Testis (tissue), 3 donors: ENCODE data around the gene EYS. TPM values are rescaled to one million over a fixed set of nuclear protein-coding genes. Genes with fewer than 3 reads are reported as not detected.
A peak's percentile ranks its signal among the peaks of the same experiment; 100 is the strongest.

ENCODE experiments used
- DNase-seq: peaks from one replicate; pipeline ENCODE4 v3.0.0-alpha.2; 2019
- H3K27ac ChIP-seq, 2 donors: fragments of 200-600 bp; sonication (generic); one replicate each; pipeline ENCODE4 v1.5.1; 2019
- H3K27me3 ChIP-seq: fragments of 200-600 bp; sonication (generic); one replicate; pipeline ENCODE4 v1.5.1; 2019
- H3K36me3 ChIP-seq: fragments of 200-600 bp; sonication (generic); one replicate; pipeline ENCODE4 v1.5.1; 2017; ENCODE audit warnings: low read depth; ENCODE audit errors: missing control alignments
- H3K4me1 ChIP-seq: fragments of 200-600 bp; sonication (generic); one replicate; pipeline ENCODE4 v1.5.1; 2019
- H3K4me3 ChIP-seq, 2 donors: fragments of 200-600 bp; sonication (generic); one replicate each; pipeline ENCODE4 v1.5.1; 2017 to 2019
- H3K9me3 ChIP-seq: fragments of 200-600 bp; sonication (generic); one replicate; pipeline ENCODE4 v1.5.1; 2017
- POLR2A ChIP-seq: fragments of 450-650 bp; IDR thresholded peaks from one replicate; pipeline ENCODE4 v1.6.1; 2017; ENCODE audit warnings: antibody characterized with exemption, mild to moderate bottlenecking, moderate library complexity
- WGBS, 2 donors: methylation state at CpG; one replicate each; pipeline ENCODE4 v1.1.5; 2018; 5-methylcytosine and 5-hydroxymethylcytosine counted together
- intact Hi-C: fragments of 100-400 bp; cut with DNase I; formaldehyde crosslinking; loops from one replicate; pipeline ENCODE4 v1.15.1; 2023; ENCODE audit warnings: low total_unique reads
- polyA plus RNA-seq: library from polyadenylated mRNA; stranded (reverse); fragments of 350-450 nt; fragmentation: Illumina TruSeq; extraction: RNeasy Lipid Tissue Mini Kit (QIAGEN cat#74804); gene quantifications from one replicate; pipeline ENCODE4 v1.2.3, GENCODE V29; 2014; ENCODE audit warnings: low read depth, low replicate concordance; ENCODE audit not compliant: insufficient read depth
- total RNA-seq, 2 donors: library from RNA; depleted of rRNA; stranded (reverse); fragments of >200 nt; gene quantifications; one replicate each; pipeline ENCODE4 v1.2.3, GENCODE V29; 2016
- TF ChIP-seq, protein P1 (sequence below), 3 experiments: fragments of 450-650 bp in 2 of 3; fragments of 200-600 bp in 1 of 3; sonication (generic) in 1 of 3; IDR thresholded peaks; one replicate each; pipeline ENCODE4 v1.5.1; 2016 to 2019; ENCODE audit warnings: antibody characterized with exemption in 3 of 3, mild to moderate bottlenecking in 2 of 3, moderate library complexity in 1 of 3

The EYS gene
- total and polyA plus RNA-seq, 3 donors from 2014 or later, result 1.3 to 2.8 (median 2.6) TPM

DNA sequence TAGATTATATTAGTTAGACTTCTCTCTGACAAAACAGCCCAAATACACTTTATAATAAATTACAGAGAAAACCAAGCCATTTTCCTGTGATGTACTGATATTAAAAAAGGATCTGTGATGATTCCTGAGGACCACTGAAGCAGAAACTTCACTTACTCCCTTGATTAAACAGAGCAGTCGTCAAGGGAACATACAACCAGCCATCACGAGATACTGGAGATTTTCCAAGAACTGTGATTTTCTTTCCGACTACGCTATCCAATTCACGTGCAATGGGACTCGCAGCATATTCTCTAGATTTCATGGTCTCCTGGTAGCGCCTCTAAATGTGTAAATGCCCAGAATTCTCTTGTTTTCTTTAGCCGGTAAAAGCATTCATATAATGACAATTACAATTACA, 1694.0 kb downstream of the EYS start:
- H3K36me3 ChIP-seq, result no peaks in the 10 kb centered on the region
- H3K27ac ChIP-seq, result no peak overlapping the region
- H3K9me3 ChIP-seq, result no peaks in the 10 kb centered on the region
- H3K4me3 ChIP-seq, result no peak overlapping the region
- DNase-seq, result no peak
- TF ChIP-seq, protein P1, sequence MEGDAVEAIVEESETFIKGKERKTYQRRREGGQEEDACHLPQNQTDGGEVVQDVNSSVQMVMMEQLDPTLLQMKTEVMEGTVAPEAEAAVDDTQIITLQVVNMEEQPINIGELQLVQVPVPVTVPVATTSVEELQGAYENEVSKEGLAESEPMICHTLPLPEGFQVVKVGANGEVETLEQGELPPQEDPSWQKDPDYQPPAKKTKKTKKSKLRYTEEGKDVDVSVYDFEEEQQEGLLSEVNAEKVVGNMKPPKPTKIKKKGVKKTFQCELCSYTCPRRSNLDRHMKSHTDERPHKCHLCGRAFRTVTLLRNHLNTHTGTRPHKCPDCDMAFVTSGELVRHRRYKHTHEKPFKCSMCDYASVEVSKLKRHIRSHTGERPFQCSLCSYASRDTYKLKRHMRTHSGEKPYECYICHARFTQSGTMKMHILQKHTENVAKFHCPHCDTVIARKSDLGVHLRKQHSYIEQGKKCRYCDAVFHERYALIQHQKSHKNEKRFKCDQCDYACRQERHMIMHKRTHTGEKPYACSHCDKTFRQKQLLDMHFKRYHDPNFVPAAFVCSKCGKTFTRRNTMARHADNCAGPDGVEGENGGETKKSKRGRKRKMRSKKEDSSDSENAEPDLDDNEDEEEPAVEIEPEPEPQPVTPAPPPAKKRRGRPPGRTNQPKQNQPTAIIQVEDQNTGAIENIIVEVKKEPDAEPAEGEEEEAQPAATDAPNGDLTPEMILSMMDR (IDR thresholded peaks at IDR 0.05), result no peak
- no peak for TF ChIP-seq POLR2A
- WGBS, 2 donors, result 57 to 59% methylated on average over 8 of the region's 8 CpGs
- intact Hi-C loops, result no loop called here
- H3K4me1 ChIP-seq, result no peaks in the 10 kb centered on the region
- H3K27me3 ChIP-seq, result no peaks in the 10 kb centered on the region

DNA sequence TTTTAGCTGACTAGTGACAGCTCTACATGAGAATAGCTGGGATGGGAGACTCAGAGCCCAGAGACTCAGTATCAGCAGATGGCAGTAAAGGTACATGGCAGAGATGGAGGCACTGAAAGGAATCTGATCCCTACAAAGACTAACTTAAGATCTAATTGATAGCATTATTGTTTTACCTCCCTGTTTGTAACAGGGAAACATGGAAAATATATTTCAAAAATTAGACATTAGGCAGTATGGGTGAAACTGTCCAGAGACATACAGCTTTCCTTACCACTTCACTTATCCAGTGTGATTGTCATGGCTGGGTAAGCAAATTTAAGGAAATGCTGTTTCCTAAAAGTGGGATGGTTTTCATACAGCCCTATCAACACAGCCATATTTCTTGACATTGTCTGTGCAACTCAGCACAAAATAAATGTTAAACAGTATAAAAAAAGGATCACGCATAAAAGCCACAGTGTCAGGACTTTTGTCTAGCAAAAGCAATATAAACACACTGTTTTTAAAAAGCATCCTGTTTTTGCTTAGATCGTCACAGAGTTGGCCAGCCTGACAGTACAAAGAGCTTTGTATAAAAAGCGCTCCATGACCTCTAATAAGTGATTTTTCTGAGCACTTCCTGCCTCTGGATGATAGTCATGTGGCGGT, 1694.5 kb downstream of the EYS start:
- 40 to 45% methylated on average over 4 of the region's 4 CpGs for WGBS, 2 donors
- intact Hi-C loops, result no loop called here
- TF ChIP-seq, protein P1 (IDR thresholded peaks at IDR 0.05), result peak in 2 of 3 experiments; percentile 38
- TF ChIP-seq POLR2A, result no peak
- Histone ChIP-seq H3K9me3 (no peaks in the 10 kb centered on the region), H3K36me3 (no peaks in the 10 kb centered on the region), H3K27me3 (no peaks in the 10 kb centered on the region), H3K27ac (no peak overlapping the region), H3K4me3 (no peak overlapping the region), H3K4me1 (no peaks in the 10 kb centered on the region)
- peak; percentile 40 for DNase-seq

DNA sequence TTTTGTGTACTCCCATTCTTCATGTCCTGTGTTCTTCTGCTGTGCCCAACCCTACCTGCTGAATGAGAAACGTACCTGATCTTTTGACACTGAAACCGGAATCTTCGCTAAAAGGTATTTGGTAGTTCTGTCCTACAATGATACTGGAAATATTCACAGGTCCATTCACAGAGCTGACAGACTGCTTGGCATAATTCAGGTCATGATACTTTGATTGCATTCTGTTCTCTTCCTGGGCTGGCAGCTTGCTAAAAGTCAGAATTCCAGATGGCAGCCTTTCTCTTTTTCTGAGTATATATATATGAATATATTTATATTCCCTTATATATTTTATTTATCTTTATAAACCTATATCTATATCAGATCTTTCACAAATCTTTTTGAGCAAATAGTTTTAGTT, 1696.4 kb downstream of the EYS start:
- intact Hi-C loops, result no loop called here
- Histone ChIP-seq H3K9me3 (no peaks in the 10 kb centered on the region), H3K36me3 (no peaks in the 10 kb centered on the region), H3K27me3 (no peaks in the 10 kb centered on the region), H3K4me3 (no peak overlapping the region), H3K27ac (no peak overlapping the region), H3K4me1 (no peaks in the 10 kb centered on the region)
- TF ChIP-seq, protein P1 (IDR thresholded peaks at IDR 0.05), result no peak
- TF ChIP-seq POLR2A, result no peak
- no peak for DNase-seq
- WGBS, 2 donors, result 84 to 89% methylated on average over 3 of the region's 3 CpGs

DNA sequence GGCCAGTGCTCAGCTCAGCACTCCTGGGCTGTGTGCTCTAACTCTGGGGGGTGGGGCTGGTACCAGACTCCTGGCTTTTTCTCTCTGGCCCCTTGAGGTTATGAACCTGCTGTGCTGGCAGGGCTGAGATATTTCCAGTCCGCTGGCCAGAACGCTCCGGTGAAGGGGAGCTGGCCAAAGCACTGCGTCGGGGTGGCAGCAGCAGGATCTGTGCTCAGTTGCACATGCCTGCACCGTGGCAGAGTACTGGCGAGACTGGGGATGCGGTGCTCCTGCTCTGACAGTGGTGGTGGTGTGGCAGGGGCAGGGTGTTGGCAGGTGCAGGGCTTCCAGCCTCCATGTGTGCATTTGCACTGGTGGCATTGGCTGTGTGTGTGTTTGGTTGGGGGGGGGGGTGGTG, 1697.0 kb downstream of the EYS start:
- H3K36me3 ChIP-seq, result no peaks in the 10 kb centered on the region
- WGBS, 2 donors, result 64 to 69% methylated on average over 8 of the region's 8 CpGs
- H3K4me3 ChIP-seq, result no peak overlapping the region
- no peak overlapping the region for H3K27ac ChIP-seq
- TF ChIP-seq POLR2A, result no peak
- TF ChIP-seq, protein P1 (IDR thresholded peaks at IDR 0.05), result no peak
- intact Hi-C loops, result no loop called here
- H3K9me3 ChIP-seq, result no peaks in the 10 kb centered on the region
- no peaks in the 10 kb centered on the region for H3K4me1 ChIP-seq
- no peaks in the 10 kb centered on the region for H3K27me3 ChIP-seq
- DNase-seq, result no peak

DNA sequence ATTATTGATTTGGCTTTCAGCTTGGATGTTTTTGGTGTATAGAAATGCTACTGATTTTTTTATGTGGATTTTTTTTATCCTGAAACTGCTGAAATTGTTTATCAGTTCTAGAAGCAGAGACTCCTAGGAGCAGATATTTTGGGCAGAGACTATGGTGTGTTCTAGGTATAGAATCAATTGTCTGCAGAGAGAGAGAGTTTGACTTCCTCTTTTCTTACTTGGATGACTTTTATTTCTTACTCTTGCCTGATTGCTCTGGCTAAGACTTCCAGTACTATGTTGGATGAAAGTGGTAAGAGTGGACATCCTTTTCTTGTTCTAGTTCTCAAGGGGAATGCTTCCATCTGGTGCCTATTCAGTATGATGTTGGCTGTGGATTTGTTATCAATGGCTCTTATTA, 1700.8 kb downstream of the EYS start:
- H3K27me3 ChIP-seq, result no peaks in the 10 kb centered on the region

More for the DNA sequence above, 1700.8 kb downstream of the EYS start:
- no peak for TF ChIP-seq POLR2A
- TF ChIP-seq, protein P1 (IDR thresholded peaks at IDR 0.05), result no peak
- no peaks in the 10 kb centered on the region for H3K36me3 ChIP-seq
- no peak for DNase-seq
- H3K9me3 ChIP-seq, result no peaks in the 10 kb centered on the region
- no peak overlapping the region for H3K27ac ChIP-seq
- no peaks in the 10 kb centered on the region for H3K4me1 ChIP-seq
- intact Hi-C loops, result no loop called here
- H3K4me3 ChIP-seq, result no peak overlapping the region
